Dermis microvascular lymphatic vessel endothelial cell (primary cell): ENCODE measurements around the gene IRGQ. TPM values are rescaled to one million over a fixed set of nuclear protein-coding genes. Genes with fewer than 3 reads are reported as not detected.

Experiments
- DNase-seq, 2 donors: peaks; one replicate each; pipeline versions ENCODE4 v3.0.0 to v3.0.0-alpha.2; 2010; ENCODE audit warnings: low read depth in 2 of 2
- total RNA-seq: library from RNA; depleted of rRNA; stranded (reverse); fragments of >200 nt; gene quantifications from 2 replicates; pipeline ENCODE4 v1.2.1, GENCODE V29; 2014

IRGQ gene
- total RNA-seq, 1 donor from 2014 or later: 18.5 TPM

DNA sequence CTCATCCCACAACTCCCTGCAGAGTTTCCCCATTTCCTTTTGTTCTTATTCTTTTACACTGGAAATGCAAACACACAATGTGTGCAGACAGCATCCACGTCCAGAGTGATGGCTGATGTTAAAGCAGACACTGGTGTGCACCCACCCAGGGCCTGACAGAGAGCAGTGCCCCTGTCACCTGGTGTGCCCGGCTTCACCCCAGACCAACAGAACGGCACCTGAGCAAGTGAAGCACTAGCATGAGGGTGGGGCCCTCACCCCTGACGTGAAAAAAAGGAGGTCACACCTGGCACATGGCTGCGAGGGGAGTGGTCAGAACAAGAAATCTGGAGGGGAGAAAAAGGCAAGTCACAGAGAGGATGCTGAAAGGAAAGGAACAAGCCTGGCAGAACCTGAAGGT, 50.7 kb downstream of the IRGQ start:
- no peak for DNase-seq

DNA sequence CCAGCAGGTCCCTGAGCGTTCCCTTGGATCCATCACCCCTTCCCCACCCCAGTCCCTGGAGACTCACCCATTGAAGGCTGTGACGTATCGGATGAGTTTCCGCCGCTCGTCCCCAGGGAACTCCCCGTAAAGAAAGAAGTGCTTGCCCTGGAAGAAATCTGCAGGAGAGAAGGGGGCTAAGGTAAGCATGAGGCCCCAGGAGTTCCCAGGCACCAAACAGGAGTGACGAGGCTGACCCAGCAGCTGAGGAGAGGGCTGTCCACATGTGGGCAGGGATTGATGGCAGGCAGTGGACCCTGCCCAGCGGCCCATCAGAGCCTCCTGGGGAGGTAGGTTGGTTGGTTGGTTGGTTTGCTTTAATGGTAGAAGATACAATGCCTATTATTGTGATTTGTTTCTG, 51.9 kb downstream of the IRGQ start:
- DNase-seq: no peak

DNA sequence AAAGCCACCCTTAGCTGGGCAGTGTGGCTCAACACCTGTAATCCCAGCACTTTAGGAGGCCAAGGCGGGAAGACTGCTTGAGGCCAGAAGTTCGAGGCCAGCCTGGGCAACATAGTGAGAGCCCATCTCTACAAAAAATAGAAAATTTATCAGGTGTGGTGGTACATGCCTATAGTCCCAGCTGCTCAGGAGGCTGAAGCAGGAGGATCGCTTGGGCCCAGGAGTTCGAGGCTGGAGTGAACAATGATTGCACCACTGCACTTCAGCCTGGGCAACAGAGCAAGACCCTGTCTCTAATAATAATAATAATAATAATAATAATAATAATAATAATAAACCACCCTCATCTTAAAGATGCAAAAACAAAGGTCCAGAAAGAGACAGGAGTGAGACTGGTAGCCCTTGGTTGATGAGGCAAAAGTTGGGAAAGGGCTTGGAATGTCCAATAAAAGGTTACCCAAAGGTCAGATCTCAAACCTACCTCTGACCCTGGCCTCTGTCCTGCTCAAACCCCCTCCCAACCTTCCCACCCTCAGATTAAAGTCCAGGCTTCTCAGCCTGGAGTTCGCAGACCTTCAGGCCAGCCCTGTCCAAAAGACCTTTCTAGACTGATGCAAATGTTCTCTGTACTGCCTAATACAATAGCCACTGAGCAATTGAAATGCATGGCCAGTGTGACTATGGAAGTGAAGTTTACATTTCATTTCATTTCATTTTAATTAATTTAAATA, 53.8 kb downstream of the IRGQ start:
- DNase-seq: no peak

DNA sequence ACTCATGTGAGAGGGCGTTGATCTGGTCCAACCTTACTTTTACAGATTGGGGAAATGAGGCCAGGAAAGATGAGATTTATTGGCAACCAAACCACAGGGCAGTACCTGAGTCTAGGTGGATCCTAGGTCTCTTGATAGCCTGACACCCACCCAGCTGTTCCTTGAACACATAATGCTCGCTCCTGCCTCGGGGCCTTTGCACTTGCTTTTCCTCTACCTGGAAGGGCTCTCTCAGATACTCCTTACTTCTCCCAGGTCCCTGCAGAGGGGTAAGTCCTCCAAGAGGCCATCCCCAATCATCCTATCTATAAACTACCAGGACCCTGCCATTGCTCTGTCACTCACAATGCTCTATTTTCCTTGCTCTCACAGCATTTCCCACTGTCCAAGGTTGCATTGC, 55.6 kb downstream of the IRGQ start:
- no peak for DNase-seq

DNA sequence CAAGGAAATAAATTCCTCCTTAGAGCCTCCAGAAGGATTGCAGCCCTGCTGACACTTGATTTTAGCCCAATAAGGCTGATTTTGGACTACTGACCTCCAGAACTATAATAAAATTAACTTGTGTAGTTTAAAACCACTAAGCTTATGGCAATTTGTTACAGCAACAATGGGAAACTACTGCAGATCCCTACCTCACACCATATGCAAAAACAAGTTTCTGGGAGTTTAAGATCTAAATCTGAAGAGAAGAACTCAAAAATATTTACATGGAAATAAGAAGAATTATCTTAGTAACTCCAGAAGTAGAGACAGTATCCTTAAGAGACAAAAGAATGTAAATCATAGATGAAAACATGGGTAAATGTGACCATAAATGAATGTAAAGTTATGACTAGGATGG, 57.0 kb downstream of the IRGQ start:
- no peak for DNase-seq

DNA sequence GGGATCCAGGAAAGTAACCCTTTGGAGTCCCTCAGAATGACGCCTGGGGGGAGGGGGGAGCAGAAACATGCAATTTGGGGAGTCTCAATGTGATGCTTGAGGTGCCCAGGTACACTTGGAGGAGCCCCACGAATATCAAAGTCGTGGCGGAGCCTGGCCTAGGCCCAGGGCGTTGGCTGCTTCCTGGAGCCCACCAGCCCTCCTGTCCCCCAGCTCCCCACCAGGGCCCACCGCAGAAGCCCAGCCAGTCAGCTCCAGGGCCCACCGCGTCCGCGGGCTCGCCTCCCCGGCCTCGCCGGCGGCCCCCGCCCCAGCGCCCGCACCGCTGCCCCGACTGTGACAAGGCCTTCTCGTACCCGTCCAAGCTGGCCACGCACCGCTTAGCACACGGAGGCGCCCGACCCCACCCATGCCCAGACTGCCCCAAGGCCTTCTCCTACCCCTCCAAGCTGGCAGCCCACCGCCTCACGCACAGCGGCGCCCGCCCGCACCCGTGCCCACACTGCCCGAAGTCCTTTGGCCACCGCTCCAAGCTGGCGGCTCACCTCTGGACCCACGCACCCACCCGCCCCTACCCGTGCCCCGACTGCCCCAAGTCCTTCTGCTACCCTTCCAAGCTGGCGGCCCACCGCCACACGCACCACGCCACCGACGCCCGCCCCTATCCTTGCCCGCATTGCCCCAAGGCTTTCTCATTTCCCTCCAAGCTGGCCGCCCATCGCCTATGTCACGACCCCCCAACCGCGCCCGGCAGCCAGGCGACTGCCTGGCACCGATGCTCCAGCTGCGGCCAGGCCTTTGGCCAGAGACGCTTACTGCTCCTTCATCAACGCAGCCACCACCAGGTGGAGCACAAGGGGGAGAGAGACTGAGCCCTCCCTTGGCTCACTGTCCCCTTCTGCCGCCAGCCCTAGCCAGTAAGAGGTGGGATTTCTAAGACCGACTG, 60.8 kb downstream of the IRGQ start:
- DNase-seq: peak; percentile 43 to 75

Other genes with a start within 250 kb of the IRGQ start
- gene CD177, start 242.4 kb downstream of the IRGQ start, total RNA-seq: 0.13 and 4.7 TPM in 2 replicates
- gene TEX101, start 181.2 kb downstream of the IRGQ start, total RNA-seq: not detected in 2 replicates
- 0.26 and 0.51 TPM in 2 replicates for gene LYPD3, start 130.5 kb downstream of the IRGQ start, total RNA-seq
- 23.9 and 53.2 TPM in 2 replicates for gene PHLDB3, start 91.4 kb downstream of the IRGQ start, total RNA-seq
- gene ETHE1, start 68.9 kb downstream of the IRGQ start, total RNA-seq: 85.6 and 187 TPM in 2 replicates
- under 0.01 and 0.13 TPM in 2 replicates for gene ZNF575, start 62.9 kb downstream of the IRGQ start, total RNA-seq
- 13.6 and 17.1 TPM in 2 replicates for gene XRCC1, start 20.6 kb downstream of the IRGQ start, total RNA-seq
- 4.2 and 4.5 TPM in 2 replicates for gene PINLYP, start 20.3 kb downstream of the IRGQ start, total RNA-seq
- gene ZNF576, start 461 bp upstream of the IRGQ start, total RNA-seq: 6.7 and 9.0 TPM in 2 replicates
- under 0.01 TPM in 1 of 2 replicates, not detected in the other for gene SRRM5, start 16.0 kb upstream of the IRGQ start, total RNA-seq
- gene ZNF428, start 23.5 kb upstream of the IRGQ start, total RNA-seq: 55.1 and 60.6 TPM in 2 replicates
- 9.2 and 22.9 TPM in 2 replicates for gene CADM4, start 43.7 kb upstream of the IRGQ start, total RNA-seq
- gene PLAUR, start 74.0 kb upstream of the IRGQ start, total RNA-seq: 9.6 and 12.8 TPM in 2 replicates
- gene IRGC, start 119.9 kb upstream of the IRGQ start, total RNA-seq: not detected in 2 replicates
- 4.4 and 8.3 TPM in 2 replicates for gene SMG9, start 158.8 kb upstream of the IRGQ start, total RNA-seq
- gene KCNN4, start 184.8 kb upstream of the IRGQ start, total RNA-seq: 0.39 and 0.51 TPM in 2 replicates
- 0.13 and 0.39 TPM in 2 replicates for gene LYPD5, start 206.3 kb upstream of the IRGQ start, total RNA-seq
- gene ZNF283, start 231.2 kb upstream of the IRGQ start, total RNA-seq: 5.7 and 8.3 TPM in 2 replicates